ES-I3 (cell line): Measurements from ENCODE around the gene PHLDB3.

Experiments
- H3K36me3 ChIP-seq: 2 replicates; pipeline ENCODE4 v1.6.1; 2013; ENCODE audit warnings: mild to moderate bottlenecking, low read length, control low read depth, moderate library complexity; ENCODE audit not compliant: insufficient read depth
- H3K4me1 ChIP-seq: 2 replicates; pipeline ENCODE4 v1.6.1; 2013; ENCODE audit warnings: mild to moderate bottlenecking, control low read depth, low read length; ENCODE audit not compliant: insufficient read depth
- H3K9ac ChIP-seq: 2 replicates; pipeline ENCODE4 v1.6.1; 2013; ENCODE audit warnings: low read depth, mild to moderate bottlenecking, low read length, moderate library complexity
- H3K9me3 ChIP-seq: 2 replicates; pipeline ENCODE4 v1.6.1; 2013; ENCODE audit warnings: mild to moderate bottlenecking, low read length, moderate library complexity; ENCODE audit not compliant: control insufficient read depth, insufficient read depth

Gene PHLDB3

DNA sequence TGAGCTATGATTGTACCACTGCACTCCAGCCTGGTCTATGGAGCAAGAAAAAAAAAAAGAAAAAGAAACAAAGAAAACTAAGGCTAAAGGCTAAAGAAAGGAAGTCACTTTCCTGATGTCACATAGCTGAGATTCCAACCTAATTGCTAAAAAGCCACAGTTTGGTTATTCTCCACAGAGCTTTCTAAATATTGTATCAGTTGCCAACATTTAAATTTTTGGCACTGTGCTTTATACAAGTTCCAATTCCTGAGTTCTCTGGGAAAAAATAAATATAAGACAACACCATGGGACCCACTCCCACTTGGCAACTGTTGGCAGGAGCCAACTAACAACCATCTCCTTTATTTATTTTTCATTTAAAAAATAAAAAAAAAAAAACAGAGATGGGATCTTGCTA lies 27.9 kb downstream of the PHLDB3 start:
- H3K9me3 ChIP-seq: no peaks in the 10 kb centered on the region
- H3K9ac ChIP-seq: no peak overlapping the region
- H3K4me1 ChIP-seq: no peaks in the 10 kb centered on the region; the same call in 1 of the 2 replicates
- peaks cover 3% of the 10 kb centered on the region; the same call in 1 of the 2 replicates for H3K36me3 ChIP-seq

DNA sequence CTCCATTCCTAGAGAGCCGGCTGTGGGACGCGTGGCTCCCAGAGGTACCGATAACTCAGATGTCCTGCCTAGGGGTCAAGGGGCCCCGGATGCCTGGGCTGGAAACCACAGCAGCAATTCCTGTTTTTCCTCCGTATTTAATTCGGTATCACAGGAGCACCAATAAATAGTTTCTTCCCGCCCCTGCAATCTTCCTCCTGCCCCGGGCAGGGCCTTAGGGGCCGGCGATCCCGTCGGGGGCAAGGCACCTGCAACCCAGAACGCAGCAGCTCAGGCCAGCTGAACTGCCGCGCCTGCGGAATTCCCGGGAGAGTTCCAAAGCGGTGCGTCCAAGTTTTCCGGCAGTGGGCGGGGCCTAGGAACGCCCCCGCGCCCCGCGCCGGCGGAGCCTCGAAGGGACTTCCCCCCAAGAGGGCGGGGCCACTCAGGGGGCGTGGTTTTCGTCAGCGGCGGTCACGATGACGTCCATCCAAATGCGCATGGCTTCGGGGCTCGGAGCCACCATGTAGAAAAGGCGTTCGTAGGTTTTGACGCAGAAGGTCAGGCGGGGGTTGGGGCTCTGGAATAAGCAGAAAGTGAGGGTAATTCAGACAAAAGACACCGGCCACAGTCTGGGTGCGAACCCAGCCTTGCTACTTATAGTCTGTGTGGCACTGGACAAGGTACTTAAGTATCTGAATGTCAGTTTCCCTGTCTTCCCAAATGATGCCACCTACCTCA lies 29.4 kb downstream of the PHLDB3 start:
- Histone ChIP-seq H3K9me3 (no peaks in the 10 kb centered on the region), H3K9ac (peak overlapping the region; percentile 58), H3K36me3 (peaks cover 3% of the 10 kb centered on the region; the same call in 1 of the 2 replicates)

GRCh38 chr19:43474487-43474886 lies 30.1 kb downstream of the PHLDB3 start:
- Histone ChIP-seq H3K36me3 (peaks cover 3% of the 10 kb centered on the region; the same call in 1 of the 2 replicates), H3K4me1 (no peaks in the 10 kb centered on the region; the same call in 1 of the 2 replicates), H3K9ac (peak overlapping the region; percentile 58), H3K9me3 (no peaks in the 10 kb centered on the region)

More for the DNA sequence above, 29.4 kb downstream of the PHLDB3 start:
- no peaks in the 10 kb centered on the region; the same call in 1 of the 2 replicates for H3K4me1 ChIP-seq

GRCh38 chr19:43471091-43471490 lies 33.5 kb downstream of the PHLDB3 start:
- H3K9me3 ChIP-seq: no peaks in the 10 kb centered on the region
- peaks cover under 1% of the 10 kb centered on the region; the same call in 1 of the 2 replicates for H3K4me1 ChIP-seq
- H3K36me3 ChIP-seq: no peaks in the 10 kb centered on the region
- H3K9ac ChIP-seq: no peak overlapping the region

- H3K9ac ChIP-seq: no peak overlapping the region
- H3K4me1 ChIP-seq: peaks cover 5% of the 10 kb centered on the region; the same call in 1 of the 2 replicates
- H3K9me3 ChIP-seq: no peaks in the 10 kb centered on the region
- no peaks in the 10 kb centered on the region for H3K36me3 ChIP-seq
These were observed 34.3 kb downstream of the PHLDB3 start for GRCh38 chr19:43470288-43470687.

DNA sequence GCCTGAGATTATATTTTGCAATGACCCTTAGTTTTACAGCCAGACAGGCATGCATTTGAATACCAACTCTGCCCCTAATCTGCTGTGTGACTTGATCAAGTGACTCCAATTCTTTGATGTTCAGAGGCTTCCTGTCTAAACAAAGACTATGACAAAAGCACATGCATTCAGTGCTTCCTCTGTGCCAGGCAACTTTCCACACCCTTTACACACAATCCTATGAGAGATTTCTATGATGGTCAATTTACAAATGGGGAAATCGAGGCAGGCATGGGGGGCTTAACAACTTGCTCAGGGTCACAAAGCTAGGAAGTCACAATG lies 35.4 kb downstream of the PHLDB3 start:
- Histone ChIP-seq H3K36me3 (no peaks in the 10 kb centered on the region), H3K9ac (no peak overlapping the region), H3K9me3 (no peaks in the 10 kb centered on the region), H3K4me1 (peaks cover 5% of the 10 kb centered on the region; the same call in 1 of the 2 replicates)

- Histone ChIP-seq H3K9me3 (no peaks in the 10 kb centered on the region), H3K4me1 (peaks cover 5% of the 10 kb centered on the region; the same call in 1 of the 2 replicates), H3K9ac (no peak overlapping the region), H3K36me3 (no peaks in the 10 kb centered on the region)
These were observed 36.0 kb downstream of the PHLDB3 start for GRCh38 chr19:43468354-43469159.

DNA sequence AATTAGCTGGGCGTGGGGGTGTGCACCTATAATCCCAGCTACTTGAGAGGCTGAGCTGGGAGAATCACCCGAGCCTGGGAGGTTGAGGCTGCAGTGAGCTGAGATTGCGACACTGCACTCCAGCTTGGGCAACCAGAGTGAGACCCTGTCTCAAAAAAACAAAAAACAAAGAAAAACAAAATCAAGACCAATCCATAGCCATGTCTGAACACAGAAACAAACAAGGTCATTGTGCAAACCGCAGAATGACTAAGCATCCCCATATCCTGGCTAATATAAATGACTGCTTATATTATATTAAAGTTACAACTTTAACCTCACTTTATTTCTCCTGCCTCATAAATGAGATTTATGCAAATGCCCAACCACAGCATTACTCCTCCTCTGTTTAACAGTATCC lies 36.8 kb downstream of the PHLDB3 start:
- peaks cover 5% of the 10 kb centered on the region; the same call in 1 of the 2 replicates for H3K4me1 ChIP-seq
- H3K9ac ChIP-seq: no peak overlapping the region
- no peaks in the 10 kb centered on the region for H3K36me3 ChIP-seq
- H3K9me3 ChIP-seq: no peaks in the 10 kb centered on the region

GRCh38 chr19:43467276-43467675 lies 37.3 kb downstream of the PHLDB3 start:
- Histone ChIP-seq H3K36me3 (no peaks in the 10 kb centered on the region), H3K9me3 (no peaks in the 10 kb centered on the region), H3K4me1 (peaks cover 5% of the 10 kb centered on the region; the same call in 1 of the 2 replicates), H3K9ac (no peak overlapping the region)

DNA sequence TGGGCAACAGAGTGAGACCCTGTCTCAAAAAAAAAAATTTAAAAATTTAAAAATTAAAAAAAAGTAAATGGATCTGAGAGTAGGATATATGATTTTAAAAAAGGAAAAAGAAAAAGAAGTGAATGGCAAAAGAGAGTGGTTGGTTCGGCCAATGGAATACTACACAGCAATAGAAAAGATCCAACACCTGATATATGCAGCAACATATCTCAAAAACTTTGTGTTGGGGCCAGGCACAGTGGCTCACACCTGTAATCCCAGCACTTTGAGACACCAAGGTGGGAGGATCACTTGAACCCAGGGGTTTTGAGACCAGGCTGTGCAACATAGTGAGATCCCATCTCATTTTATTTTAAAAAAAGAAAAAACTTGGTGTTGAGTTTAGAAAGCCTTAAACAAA lies 37.8 kb downstream of the PHLDB3 start:
- Histone ChIP-seq H3K4me1 (peaks cover 5% of the 10 kb centered on the region; the same call in 1 of the 2 replicates), H3K36me3 (no peaks in the 10 kb centered on the region), H3K9ac (no peak overlapping the region), H3K9me3 (no peaks in the 10 kb centered on the region)

GRCh38 chr19:43465468-43466120 lies 39.0 kb downstream of the PHLDB3 start, which contains the start of gene LYPD3:
TSS of gene LYPD3 (minus strand) at chr19:43465608. CDS start at chr19:43465571, 37 bp downstream.
- Histone ChIP-seq H3K9me3 (no peaks in the 10 kb centered on the region), H3K9ac (peak within 1 kb of the TSS; percentile 85; the same call in 1 of the 2 replicates), H3K4me1 (peaks cover 5% of the 10 kb centered on the region; the same call in 1 of the 2 replicates)

GRCh38 chr19:43464134-43464775 lies 40.3 kb downstream of the PHLDB3 start:
- Histone ChIP-seq H3K36me3 (no peaks in the 10 kb centered on the region), H3K9ac (peak overlapping the region; percentile 85; the same call in 1 of the 2 replicates), H3K4me1 (peaks cover 5% of the 10 kb centered on the region; the same call in 1 of the 2 replicates), H3K9me3 (no peaks in the 10 kb centered on the region)

More at GRCh38 chr19:43465468-43466120, 39.0 kb downstream of the PHLDB3 start, which contains the start of gene LYPD3:
- no peaks in the 10 kb centered on the region for H3K36me3 ChIP-seq

DNA sequence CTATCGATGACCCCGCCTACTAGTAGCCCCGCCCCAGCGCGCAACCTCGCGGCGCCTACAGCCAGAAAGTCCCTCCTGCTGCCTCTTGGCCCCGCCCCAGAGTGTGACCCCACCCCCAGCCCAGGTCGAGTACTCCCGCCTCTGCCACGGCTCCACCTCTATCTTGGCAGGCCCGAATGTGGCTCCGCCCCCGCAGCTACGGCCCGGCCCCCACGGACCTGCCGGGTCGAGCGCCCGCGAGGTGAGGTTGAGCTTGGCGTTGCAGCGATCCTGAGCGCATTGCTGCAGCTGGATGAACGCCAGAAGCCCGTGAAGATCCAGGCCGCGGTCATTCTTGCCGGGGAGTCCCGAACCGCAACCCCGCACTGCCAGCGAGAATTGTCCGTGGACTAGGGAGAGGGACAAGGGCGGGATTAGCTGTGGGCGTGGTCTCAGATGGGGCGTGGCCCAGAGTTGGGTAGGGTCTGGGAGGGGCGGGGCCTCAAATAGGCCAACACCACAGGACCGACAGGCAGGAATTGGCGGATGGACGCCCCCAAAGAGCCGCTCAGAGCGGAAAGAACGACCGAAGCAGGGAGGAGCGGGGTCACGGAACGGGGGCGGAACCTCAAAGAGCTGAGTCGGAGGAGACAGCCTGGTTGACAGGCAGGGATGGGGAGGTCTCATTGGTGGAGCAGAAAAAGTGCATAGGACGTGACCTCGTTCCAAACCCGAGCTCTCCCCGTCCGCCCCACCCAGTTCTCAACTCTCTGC lies 41.0 kb downstream of the PHLDB3 start:
- H3K9ac ChIP-seq: peak overlapping the region; percentile 85; the same call in 1 of the 2 replicates
- H3K4me1 ChIP-seq: peaks cover 5% of the 10 kb centered on the region; the same call in 1 of the 2 replicates
- no peaks in the 10 kb centered on the region for H3K9me3 ChIP-seq
- no peaks in the 10 kb centered on the region for H3K36me3 ChIP-seq
